ENCODE measurements around the gene SPECC1L. TPM values are rescaled to one million over a fixed set of nuclear protein-coding genes. Genes with fewer than 3 reads are reported as not detected.
A peak's percentile ranks its signal among the peaks of the same experiment; 100 is the strongest.

SPECC1L gene
- total RNA-seq, 2 donors from 2014 or later: 33.6 to 39.1 TPM

GRCh38 chr22:24465975-24466374, 195.3 kb downstream of the SPECC1L start:
- H3K4me1 ChIP-seq: peaks cover 0 to 41% of the 10 kb centered on the region in 2 donors
- H3K27me3 ChIP-seq: no peaks in the 10 kb centered on the region
- no peaks in the 10 kb centered on the region for H3K9me3 ChIP-seq
- H3K4me3 ChIP-seq: no peak overlapping the region
- no peaks in the 10 kb centered on the region for H3K36me3 ChIP-seq
- peak overlapping the region; percentile 20 to 57 for H3K27ac ChIP-seq
- no peak for TF ChIP-seq CTCF (IDR thresholded peaks at IDR 0.05)
- DNase-seq (ENCODE audit: low spot score): no peak

GRCh38 chr22:24466716-24467328, 196.2 kb downstream of the SPECC1L start:
- Histone ChIP-seq H3K27ac (peak overlapping the region; percentile 18 to 33), H3K4me1 (peaks cover 0 to 43% of the 10 kb centered on the region in 2 donors), H3K9me3 (no peaks in the 10 kb centered on the region), H3K36me3 (no peaks in the 10 kb centered on the region), H3K27me3 (no peaks in the 10 kb centered on the region), H3K4me3 (no peak overlapping the region)
- no peak for DNase-seq (ENCODE audit: low spot score)
- no peak for TF ChIP-seq CTCF (IDR thresholded peaks at IDR 0.05)

- Histone ChIP-seq H3K27me3 (no peaks in the 10 kb centered on the region), H3K4me3 (no peak overlapping the region), H3K27ac (peak overlapping the region; percentile 18 to 33), H3K36me3 (no peaks in the 10 kb centered on the region), H3K4me1 (peaks cover 0 to 43% of the 10 kb centered on the region in 2 donors), H3K9me3 (no peaks in the 10 kb centered on the region)
- DNase-seq (ENCODE audit: low spot score): no peak
- TF ChIP-seq CTCF (IDR thresholded peaks at IDR 0.05): no peak
Observed at GRCh38 chr22:24467340-24467739, 196.7 kb downstream of the SPECC1L start.

Other genes starting within 250 kb of the SPECC1L start
- 1 to 10 TPM; 4.9 to 9.5 TPM for gene SUSD2, start 89.3 kb upstream of the SPECC1L start, total RNA-seq
- gene GGT5, start 25.7 kb upstream of the SPECC1L start, total RNA-seq: 10 to 100 TPM; 36.2 to 58.7 TPM
- gene ADORA2A, start 156.8 kb downstream of the SPECC1L start, total RNA-seq: 1 to 10 TPM; 5.9 to 7.1 TPM
- 1 to 10 TPM; 1.7 to 2.4 TPM for gene UPB1, start 224.5 kb downstream of the SPECC1L start, total RNA-seq

Data from right atrium auricular region (tissue), 2 donors.